ENCODE data around the gene TBL2. TPM values are rescaled to one million over a fixed set of nuclear protein-coding genes. Genes with fewer than 3 reads are reported as not detected.

Gene TBL2
- polyA plus RNA-seq, 4 donors, result 5.4 to 40.1 (median 19.0) TPM

Other genes with a start within 250 kb of the TBL2 start
- gene FZD9, start 144.8 kb downstream of the TBL2 start, polyA plus RNA-seq, result 1 to 10 TPM in 1 of 4 donors, under 1 TPM in 2, not detected in 1; 0.27 to 3.6 (median 0.30) TPM
- gene BAZ1B, start 56.3 kb downstream of the TBL2 start, polyA plus RNA-seq, result 10 to 100 TPM; 15.7 to 34.4 (median 23.2) TPM
- 10 to 100 TPM; 38.8 to 86.2 (median 64.3) TPM for gene BCL7B, start 20.9 kb downstream of the TBL2 start, polyA plus RNA-seq
- gene MLXIPL, start 45.9 kb upstream of the TBL2 start, polyA plus RNA-seq, result 100 to 1,000 TPM in 3 of 4 donors, 10 to 100 TPM in 1; 95.8 to 208 (median 128) TPM
- gene VPS37D, start 89.3 kb upstream of the TBL2 start, polyA plus RNA-seq, result 1 to 10 TPM; 2.6 to 4.2 (median 3.2) TPM
- gene DNAJC30, start 104.9 kb upstream of the TBL2 start, polyA plus RNA-seq, result 10 to 100 TPM in 1 of 4 donors, 1 to 10 TPM in 3; 6.0 to 10.4 (median 7.8) TPM
- 10 to 100 TPM; 37.8 to 90.0 (median 61.7) TPM for gene BUD23, start 105.0 kb upstream of the TBL2 start, polyA plus RNA-seq
- gene STX1A, start 141.1 kb upstream of the TBL2 start, polyA plus RNA-seq, result 10 to 100 TPM in 3 of 4 donors, 1 to 10 TPM in 1; 9.5 to 30.0 (median 14.6) TPM
- 10 to 100 TPM; 53.0 to 93.3 (median 62.5) TPM for gene ABHD11, start 160.2 kb upstream of the TBL2 start, polyA plus RNA-seq
- 100 to 1,000 TPM; 236 to 394 (median 308) TPM for gene CLDN3, start 191.7 kb upstream of the TBL2 start, polyA plus RNA-seq